Measurements from ENCODE around the gene UHMK1. TPM values are rescaled to one million over a fixed set of nuclear protein-coding genes. Genes with fewer than 3 reads are reported as not detected.
"Not testable (repeated sequence)": the region's sequence is repeated elsewhere in the genome, so short reads cannot be mapped to it uniquely, and the experiment has no call there.

Gene UHMK1
- total RNA-seq, 1 donor from 2014 or later: 65.6 TPM

DNA sequence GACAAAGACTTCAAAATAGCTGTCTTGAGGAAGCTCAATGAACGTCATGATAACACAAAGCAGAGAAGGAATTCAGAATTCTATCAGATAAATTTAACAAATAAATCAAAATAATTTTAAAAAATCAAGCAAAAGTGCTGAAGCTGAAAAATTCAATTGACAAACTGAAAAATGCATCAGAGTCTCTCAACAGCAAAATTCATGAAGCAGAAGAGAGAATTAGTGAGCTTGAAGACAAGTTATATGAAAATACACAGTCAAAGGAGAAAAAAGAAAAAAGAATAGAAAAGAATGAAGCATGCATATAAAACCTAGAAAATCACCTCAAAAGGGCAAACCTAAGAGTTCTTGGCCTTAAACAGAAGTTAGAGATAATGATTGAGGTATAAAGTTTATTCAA, 21.0 kb upstream of the UHMK1 start:
- peaks cover 18% of the 10 kb centered on the region for H3K9me3 Mint-ChIP-seq
- no peaks in the 10 kb centered on the region for H3K4me1 Mint-ChIP-seq
- no peak for DNase-seq
- intact Hi-C loops (cut with micrococcal nuclease): no loop called here
- POLR2A ChIA-PET: no interaction called here
- peaks cover 18% of the 10 kb centered on the region for H3K27me3 Mint-ChIP-seq
- CTCF ChIA-PET: no interaction called here
- H3K4me3 Mint-ChIP-seq: no peak overlapping the region
- TF ChIP-seq, protein P1, sequence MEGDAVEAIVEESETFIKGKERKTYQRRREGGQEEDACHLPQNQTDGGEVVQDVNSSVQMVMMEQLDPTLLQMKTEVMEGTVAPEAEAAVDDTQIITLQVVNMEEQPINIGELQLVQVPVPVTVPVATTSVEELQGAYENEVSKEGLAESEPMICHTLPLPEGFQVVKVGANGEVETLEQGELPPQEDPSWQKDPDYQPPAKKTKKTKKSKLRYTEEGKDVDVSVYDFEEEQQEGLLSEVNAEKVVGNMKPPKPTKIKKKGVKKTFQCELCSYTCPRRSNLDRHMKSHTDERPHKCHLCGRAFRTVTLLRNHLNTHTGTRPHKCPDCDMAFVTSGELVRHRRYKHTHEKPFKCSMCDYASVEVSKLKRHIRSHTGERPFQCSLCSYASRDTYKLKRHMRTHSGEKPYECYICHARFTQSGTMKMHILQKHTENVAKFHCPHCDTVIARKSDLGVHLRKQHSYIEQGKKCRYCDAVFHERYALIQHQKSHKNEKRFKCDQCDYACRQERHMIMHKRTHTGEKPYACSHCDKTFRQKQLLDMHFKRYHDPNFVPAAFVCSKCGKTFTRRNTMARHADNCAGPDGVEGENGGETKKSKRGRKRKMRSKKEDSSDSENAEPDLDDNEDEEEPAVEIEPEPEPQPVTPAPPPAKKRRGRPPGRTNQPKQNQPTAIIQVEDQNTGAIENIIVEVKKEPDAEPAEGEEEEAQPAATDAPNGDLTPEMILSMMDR (IDR thresholded peaks at IDR 0.05): no peak
- no peak overlapping the region for H3K27ac Mint-ChIP-seq
- no peak for ATAC-seq (ENCODE audit: low read depth)
- H3K36me3 Mint-ChIP-seq (ENCODE audit: low read depth): peaks cover 1% of the 10 kb centered on the region

DNA sequence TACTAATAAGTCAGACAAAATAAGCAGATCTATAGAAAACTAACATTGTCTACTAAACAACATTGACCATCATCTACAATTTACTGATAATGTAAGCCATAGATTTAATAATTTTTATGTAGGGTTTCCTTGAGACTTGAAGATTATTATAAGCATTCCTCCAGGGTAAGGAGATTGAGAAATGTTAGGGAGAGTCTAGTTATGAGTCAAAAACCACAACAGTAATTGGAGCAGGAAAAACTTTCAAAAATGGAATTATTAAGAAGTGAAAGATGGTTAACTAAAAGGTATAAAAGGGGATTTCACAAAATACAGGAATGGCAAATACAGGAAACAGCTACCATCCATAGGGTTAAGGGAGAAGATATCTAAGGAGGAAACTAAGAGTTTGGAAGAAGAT, 12.4 kb upstream of the UHMK1 start:
- H3K36me3 Mint-ChIP-seq (ENCODE audit: low read depth): no peaks in the 10 kb centered on the region
- H3K4me1 Mint-ChIP-seq: no peaks in the 10 kb centered on the region
- H3K27ac Mint-ChIP-seq: no peak overlapping the region
- peaks cover 28% of the 10 kb centered on the region for H3K27me3 Mint-ChIP-seq
- H3K4me3 Mint-ChIP-seq: no peak overlapping the region
- peaks cover 2% of the 10 kb centered on the region for H3K9me3 Mint-ChIP-seq
- TF ChIP-seq, protein P1 (IDR thresholded peaks at IDR 0.05): no peak
- ChIA-PET CTCF (no interaction called here), POLR2A (no interaction called here)
- intact Hi-C loops (cut with micrococcal nuclease): no loop called here
- no peak for DNase-seq
- ATAC-seq (ENCODE audit: low read depth): no peak

DNA sequence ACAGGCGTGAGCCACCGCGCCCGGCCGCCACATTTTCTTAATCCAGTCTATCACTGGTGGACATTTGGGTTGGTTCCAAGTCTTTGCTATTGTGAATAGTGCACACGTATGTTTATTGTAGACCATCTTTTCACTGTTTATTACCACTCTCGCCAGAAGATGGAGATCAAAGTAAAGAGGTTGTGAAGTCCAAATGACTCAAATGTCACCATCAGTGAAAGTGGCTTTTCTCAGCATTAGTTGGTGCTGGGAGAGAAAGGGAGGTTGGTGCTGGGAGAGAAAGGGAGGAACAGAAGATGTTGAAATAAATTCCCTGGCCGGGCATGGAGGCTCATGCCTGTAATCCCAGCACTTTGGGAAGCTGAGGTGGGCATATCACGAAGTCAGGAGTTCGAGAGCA, 10.4 kb upstream of the UHMK1 start:
- POLR2A ChIA-PET: no interaction called here
- Mint-ChIP-seq H3K36me3 (ENCODE audit: low read depth) (no peaks in the 10 kb centered on the region), H3K4me3 (no peak overlapping the region), H3K27me3 (peaks cover 31% of the 10 kb centered on the region), H3K4me1 (no peaks in the 10 kb centered on the region), H3K9me3 (no peaks in the 10 kb centered on the region), H3K27ac (no peak overlapping the region)
- DNase-seq (no peak), ATAC-seq (ENCODE audit: low read depth) (no peak)
- TF ChIP-seq, protein P1 (IDR thresholded peaks at IDR 0.05): no peak
- CTCF ChIA-PET: no interaction called here
- intact Hi-C loops (cut with micrococcal nuclease): no loop called here

DNA sequence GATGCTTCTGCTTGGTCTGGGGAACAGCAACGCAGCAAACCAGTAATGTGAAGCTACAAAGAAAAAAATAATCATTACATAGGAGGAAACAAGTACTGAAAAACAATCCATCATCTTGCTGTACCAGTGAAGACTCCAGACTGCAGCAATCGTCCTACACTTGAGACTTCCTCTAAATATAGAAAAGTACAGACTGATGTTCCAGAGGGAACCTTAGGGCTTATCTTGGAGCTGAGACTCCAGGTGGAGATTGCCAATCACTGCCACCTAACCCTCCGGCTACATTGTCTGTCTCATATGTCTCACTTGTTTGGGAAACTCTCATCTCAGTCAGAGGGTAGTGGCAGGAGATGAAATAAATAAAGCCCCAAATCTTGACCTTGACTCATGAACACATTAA, 9.4 kb upstream of the UHMK1 start:
- Mint-ChIP-seq H3K4me3 (no peak overlapping the region), H3K9me3 (no peaks in the 10 kb centered on the region), H3K36me3 (ENCODE audit: low read depth) (no peaks in the 10 kb centered on the region), H3K4me1 (no peaks in the 10 kb centered on the region), H3K27me3 (peaks cover 32% of the 10 kb centered on the region), H3K27ac (no peak overlapping the region)
- TF ChIP-seq, protein P1 (IDR thresholded peaks at IDR 0.05): no peak
- DNase-seq: no peak
- intact Hi-C loops (cut with micrococcal nuclease): no loop called here
- no peak for ATAC-seq (ENCODE audit: low read depth)
- ChIA-PET POLR2A (no interaction called here), CTCF (no interaction called here)

DNA sequence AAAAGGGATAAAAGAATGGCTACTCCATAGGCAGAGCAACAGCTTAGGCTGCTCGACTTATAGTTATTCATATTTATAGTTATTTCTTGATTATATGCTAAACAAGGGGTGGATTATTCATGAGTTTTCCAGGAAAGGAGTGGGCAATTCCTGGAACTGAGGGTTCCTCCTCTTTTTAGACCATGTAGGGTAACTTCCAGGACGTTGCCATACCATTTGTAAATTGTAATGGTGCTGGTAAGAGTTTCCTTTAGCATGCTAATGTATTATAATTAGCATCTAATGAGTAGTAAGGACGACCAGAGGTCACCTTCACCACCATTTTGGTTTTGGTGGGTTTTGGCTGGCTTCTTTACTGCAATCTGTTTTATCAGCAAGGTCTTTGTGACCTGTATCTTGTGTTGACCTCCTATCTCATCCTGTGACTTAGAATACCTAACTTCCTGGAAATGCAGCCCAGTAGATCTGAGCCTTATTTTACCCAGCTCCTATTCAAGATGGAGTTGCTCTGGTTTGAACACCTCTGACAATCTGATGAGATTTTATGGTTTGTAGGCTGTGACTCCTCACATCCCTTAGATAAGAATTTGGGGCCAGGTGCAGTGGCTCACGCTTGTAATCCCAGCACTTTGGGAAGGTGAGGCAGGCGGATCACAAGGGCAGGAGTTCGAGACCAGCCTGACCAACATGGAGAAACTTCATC, 1.9 kb upstream of the UHMK1 start:
- Mint-ChIP-seq H3K36me3 (ENCODE audit: low read depth) (peaks cover 18% of the 10 kb centered on the region), H3K4me1 (peaks cover 33% of the 10 kb centered on the region)
- ATAC-seq (ENCODE audit: low read depth); H3K27me3 Mint-ChIP-seq; POLR2A ChIA-PET; H3K4me3 Mint-ChIP-seq; H3K27ac Mint-ChIP-seq; H3K9me3 Mint-ChIP-seq; DNase-seq; CTCF ChIA-PET: not testable (repeated sequence)
- intact Hi-C loops (cut with micrococcal nuclease): loop anchor here (5.0 kb wide), 1 partner anchor 827 kb away; the partner anchor contains the start of gene NUF2

Measured in activated B cell treated with CpG ODN at 0.5 μM for 24 hours (primary cell).